ENCODE data around the gene ZC3H6. TPM values are rescaled to one million over a fixed set of nuclear protein-coding genes. Genes with fewer than 3 reads are reported as not detected.

ZC3H6 gene
- total and polyA plus RNA-seq, 2 of the 13 experiments (the other 11 are each of a cell fraction or from before 2014, with no cell fraction given): 0.71 to 0.93 TPM

DNA sequence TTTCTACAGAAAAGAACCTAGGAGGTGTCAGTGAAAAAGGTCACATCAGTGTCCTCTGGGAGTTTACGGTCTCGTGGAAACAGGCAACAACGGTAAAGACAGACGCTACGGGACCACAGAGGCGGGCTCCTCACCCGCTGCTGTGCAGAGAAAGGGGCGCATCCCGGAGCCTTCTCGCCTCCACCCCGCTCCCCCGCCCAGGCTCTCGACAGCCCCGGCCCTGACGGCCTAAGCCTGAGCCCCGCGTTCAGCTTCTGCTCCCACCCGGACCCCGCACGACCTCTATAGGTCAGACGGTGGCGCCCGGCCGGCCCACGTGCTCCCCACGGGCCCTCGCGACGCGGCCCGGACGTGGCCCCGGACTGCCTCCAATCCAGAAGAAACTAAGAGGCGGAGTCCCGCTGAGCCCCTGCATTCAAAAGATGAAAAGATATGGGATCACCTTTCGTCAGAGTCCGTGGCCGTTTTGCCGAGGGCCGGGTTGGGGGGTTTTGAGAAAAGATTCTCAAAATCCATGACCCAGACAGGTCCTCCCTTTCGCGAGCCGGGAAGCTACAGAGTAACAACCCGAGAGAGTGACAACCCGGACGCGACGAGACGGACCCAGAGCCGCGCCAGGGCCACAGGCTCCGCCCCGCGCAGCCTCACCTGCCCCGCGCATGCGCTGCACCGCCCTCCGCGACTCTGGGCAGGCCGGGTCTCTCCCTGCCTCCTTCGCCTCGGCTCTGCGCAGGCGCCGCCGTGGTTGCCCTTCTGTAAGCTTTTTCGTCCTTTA is 20.7 kb upstream of the ZC3H6 start, which contains the start of gene ZC3H8 (continued):
- TF ChIP-seq BHLHE40 (IDR thresholded peaks at IDR 0.05; ENCODE audit: low read length) (no peak), CBFB (CRISPR knock-in tag; IDR thresholded peaks at IDR 0.05) (no peak), ZNF260 (CRISPR knock-in tag; IDR thresholded peaks at IDR 0.05; ENCODE audit: borderline replicate concordance, low read depth) (no peak), ZNF570 (CRISPR knock-in tag; IDR thresholded peaks at IDR 0.05; ENCODE audit: borderline replicate concordance) (peak; percentile 89; the same call in 1 of the 2 replicates), ISX (CRISPR knock-in tag; conservative IDR thresholded peaks at IDR 0.05) (0 out of 2 replicates have a peak, but pooled peaks have one; percentile 47), ZNF652 (CRISPR knock-in tag; IDR thresholded peaks at IDR 0.05; ENCODE audit: borderline replicate concordance, low read depth) (no peak), MED1 (CRISPR knock-in tag; IDR thresholded peaks at IDR 0.05) (peak; percentile 28), CENPX (CRISPR knock-in tag; IDR thresholded peaks at IDR 0.05) (no peak), ZNF24 (IDR thresholded peaks at IDR 0.05) (no peak), ZNF891 (CRISPR knock-in tag; IDR thresholded peaks at IDR 0.05) (peak; percentile 84; the same call in 1 of the 2 replicates), PITX1 (CRISPR knock-in tag; IDR thresholded peaks at IDR 0.05) (peak; percentile 82), AHR (CRISPR knock-in tag; IDR thresholded peaks at IDR 0.05) (peak; percentile 75; the same call in 1 of the 2 replicates), HOXA9 (CRISPR knock-in tag; IDR thresholded peaks at IDR 0.05; ENCODE audit: borderline replicate concordance) (no peak), JDP2 (CRISPR knock-in tag; IDR thresholded peaks at IDR 0.05; ENCODE audit: borderline replicate concordance) (peak; percentile 43; the same call in 1 of the 2 replicates), ZFP1 (CRISPR knock-in tag; IDR thresholded peaks at IDR 0.05) (no peak)
- TF ChIP-seq, protein P1, sequence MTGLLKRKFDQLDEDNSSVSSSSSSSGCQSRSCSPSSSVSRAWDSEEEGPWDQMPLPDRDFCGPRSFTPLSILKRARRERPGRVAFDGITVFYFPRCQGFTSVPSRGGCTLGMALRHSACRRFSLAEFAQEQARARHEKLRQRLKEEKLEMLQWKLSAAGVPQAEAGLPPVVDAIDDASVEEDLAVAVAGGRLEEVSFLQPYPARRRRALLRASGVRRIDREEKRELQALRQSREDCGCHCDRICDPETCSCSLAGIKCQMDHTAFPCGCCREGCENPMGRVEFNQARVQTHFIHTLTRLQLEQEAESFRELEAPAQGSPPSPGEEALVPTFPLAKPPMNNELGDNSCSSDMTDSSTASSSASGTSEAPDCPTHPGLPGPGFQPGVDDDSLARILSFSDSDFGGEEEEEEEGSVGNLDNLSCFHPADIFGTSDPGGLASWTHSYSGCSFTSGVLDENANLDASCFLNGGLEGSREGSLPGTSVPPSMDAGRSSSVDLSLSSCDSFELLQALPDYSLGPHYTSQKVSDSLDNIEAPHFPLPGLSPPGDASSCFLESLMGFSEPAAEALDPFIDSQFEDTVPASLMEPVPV (CRISPR knock-in tag; IDR thresholded peaks at IDR 0.05): no peak; the same call in 1 of the 2 replicates
- TF ChIP-seq, protein P2, sequence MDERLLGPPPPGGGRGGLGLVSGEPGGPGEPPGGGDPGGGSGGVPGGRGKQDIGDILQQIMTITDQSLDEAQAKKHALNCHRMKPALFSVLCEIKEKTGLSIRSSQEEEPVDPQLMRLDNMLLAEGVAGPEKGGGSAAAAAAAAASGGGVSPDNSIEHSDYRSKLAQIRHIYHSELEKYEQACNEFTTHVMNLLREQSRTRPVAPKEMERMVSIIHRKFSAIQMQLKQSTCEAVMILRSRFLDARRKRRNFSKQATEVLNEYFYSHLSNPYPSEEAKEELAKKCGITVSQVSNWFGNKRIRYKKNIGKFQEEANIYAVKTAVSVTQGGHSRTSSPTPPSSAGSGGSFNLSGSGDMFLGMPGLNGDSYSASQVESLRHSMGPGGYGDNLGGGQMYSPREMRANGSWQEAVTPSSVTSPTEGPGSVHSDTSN (CRISPR knock-in tag; IDR thresholded peaks at IDR 0.05): no peak
- TF ChIP-seq, protein P3, sequence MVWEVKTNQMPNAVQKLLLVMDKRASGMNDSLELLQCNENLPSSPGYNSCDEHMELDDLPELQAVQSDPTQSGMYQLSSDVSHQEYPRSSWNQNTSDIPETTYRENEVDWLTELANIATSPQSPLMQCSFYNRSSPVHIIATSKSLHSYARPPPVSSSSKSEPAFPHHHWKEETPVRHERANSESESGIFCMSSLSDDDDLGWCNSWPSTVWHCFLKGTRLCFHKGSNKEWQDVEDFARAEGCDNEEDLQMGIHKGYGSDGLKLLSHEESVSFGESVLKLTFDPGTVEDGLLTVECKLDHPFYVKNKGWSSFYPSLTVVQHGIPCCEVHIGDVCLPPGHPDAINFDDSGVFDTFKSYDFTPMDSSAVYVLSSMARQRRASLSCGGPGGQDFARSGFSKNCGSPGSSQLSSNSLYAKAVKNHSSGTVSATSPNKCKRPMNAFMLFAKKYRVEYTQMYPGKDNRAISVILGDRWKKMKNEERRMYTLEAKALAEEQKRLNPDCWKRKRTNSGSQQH (CRISPR knock-in tag; IDR thresholded peaks at IDR 0.05; ENCODE audit: low read depth): no peak
- TF ChIP-seq, protein P4, sequence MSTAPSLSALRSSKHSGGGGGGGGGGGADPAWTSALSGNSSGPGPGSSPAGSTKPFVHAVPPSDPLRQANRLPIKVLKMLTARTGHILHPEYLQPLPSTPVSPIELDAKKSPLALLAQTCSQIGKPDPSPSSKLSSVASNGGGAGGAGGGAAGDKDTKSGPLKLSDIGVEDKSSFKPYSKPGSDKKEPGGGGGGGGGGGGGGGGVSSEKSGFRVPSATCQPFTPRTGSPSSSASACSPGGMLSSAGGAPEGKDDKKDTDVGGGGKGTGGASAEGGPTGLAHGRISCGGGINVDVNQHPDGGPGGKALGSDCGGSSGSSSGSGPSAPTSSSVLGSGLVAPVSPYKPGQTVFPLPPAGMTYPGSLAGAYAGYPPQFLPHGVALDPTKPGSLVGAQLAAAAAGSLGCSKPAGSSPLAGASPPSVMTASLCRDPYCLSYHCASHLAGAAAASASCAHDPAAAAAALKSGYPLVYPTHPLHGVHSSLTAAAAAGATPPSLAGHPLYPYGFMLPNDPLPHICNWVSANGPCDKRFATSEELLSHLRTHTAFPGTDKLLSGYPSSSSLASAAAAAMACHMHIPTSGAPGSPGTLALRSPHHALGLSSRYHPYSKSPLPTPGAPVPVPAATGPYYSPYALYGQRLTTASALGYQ (CRISPR knock-in tag; IDR thresholded peaks at IDR 0.05): no peak
- TF ChIP-seq, protein P5, sequence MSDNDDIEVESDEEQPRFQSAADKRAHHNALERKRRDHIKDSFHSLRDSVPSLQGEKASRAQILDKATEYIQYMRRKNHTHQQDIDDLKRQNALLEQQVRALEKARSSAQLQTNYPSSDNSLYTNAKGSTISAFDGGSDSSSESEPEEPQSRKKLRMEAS (IDR thresholded peaks at IDR 0.05): peak; percentile 99
- TF ChIP-seq, protein P6, sequence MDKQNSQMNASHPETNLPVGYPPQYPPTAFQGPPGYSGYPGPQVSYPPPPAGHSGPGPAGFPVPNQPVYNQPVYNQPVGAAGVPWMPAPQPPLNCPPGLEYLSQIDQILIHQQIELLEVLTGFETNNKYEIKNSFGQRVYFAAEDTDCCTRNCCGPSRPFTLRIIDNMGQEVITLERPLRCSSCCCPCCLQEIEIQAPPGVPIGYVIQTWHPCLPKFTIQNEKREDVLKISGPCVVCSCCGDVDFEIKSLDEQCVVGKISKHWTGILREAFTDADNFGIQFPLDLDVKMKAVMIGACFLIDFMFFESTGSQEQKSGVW (CRISPR knock-in tag; IDR thresholded peaks at IDR 0.05; ENCODE audit: borderline replicate concordance): no peak
